SK-N-SH (cell line): ENCODE measurements around the gene HRH2. TPM values are rescaled to one million over a fixed set of nuclear protein-coding genes. Genes with fewer than 3 reads are reported as not detected.

Experiments
- CTCF ChIA-PET: fragments of 300-600, 350-600 bp; formaldehyde crosslinking; extraction: SDS; loops from one replicate; lab custom pipeline; 2021; lab: Yijun Ruan, JAX
- POLR2A ChIA-PET: fragments of 350-600 bp; sonication (Branson Sonifier 250); formaldehyde crosslinking; extraction: SDS; loops from one replicate; lab custom pipeline; 2020; ENCODE audit warnings: antibody characterized with exemption, inconsistent platforms; lab: Yijun Ruan, JAX
- DNase-seq: peaks from one replicate; pipeline ENCODE4 v3.0.0; 2012
- H2AFZ ChIP-seq: fragments of 200-600 bp; sonication (generic); 2 replicates; pipeline ENCODE4 v1.8.1; 2016; ENCODE audit warnings: antibody characterized with exemption, mild to moderate bottlenecking, low read depth
- H3F3A ChIP-seq: fragments of 200-600 bp; sonication (generic); replicated peaks from 2 replicates; pipeline ENCODE3; 2016; ENCODE audit warnings: antibody characterized with exemption, mild to moderate bottlenecking; ENCODE audit not compliant: insufficient read depth
- H3K27ac ChIP-seq, 2 experiments: fragments of 200-500 bp in 1 of 2; fragments of 200-600 bp in 1 of 2; sonication (Bioruptor generic) in 1 of 2; sonication (generic), shearing (Covaris generic) in 1 of 2; 2 replicates each; pipeline versions ENCODE4 v1.5.1 to v1.6.1; 2014 to 2016; ENCODE audit warnings: low read depth in 2 of 2, inconsistent platforms in 1 of 2, low read length in 1 of 2, mild to moderate bottlenecking in 1 of 2, mixed read lengths in 1 of 2
- H3K27me3 ChIP-seq: fragments of 200-600 bp; sonication (generic), shearing (Covaris generic); 2 replicates; pipeline ENCODE4 v1.6.1; 2016; ENCODE audit warnings: mixed run types; ENCODE audit not compliant: insufficient read depth
- H3K36me3 ChIP-seq, 2 experiments: fragments of 200-500 bp in 1 of 2; fragments of 200-600 bp in 1 of 2; sonication (Bioruptor generic) in 1 of 2; sonication (generic) in 1 of 2; replicated peaks in 1 of 2; 2 replicates each; pipeline versions ENCODE3 to v1.5.1; 2014 to 2016; ENCODE audit warnings: low read length in 1 of 2, mild to moderate bottlenecking in 1 of 2; ENCODE audit not compliant: insufficient read depth in 2 of 2, control insufficient read depth in 1 of 2
- H3K4me1 ChIP-seq, 2 experiments: fragments of 200-500 bp in 1 of 2; fragments of 200-600 bp in 1 of 2; sonication (Bioruptor generic) in 1 of 2; sonication (generic), shearing (Covaris generic) in 1 of 2; 2 replicates each; pipeline versions ENCODE4 v1.5.1 to v1.6.1; 2014 to 2016; ENCODE audit warnings: low read depth in 1 of 2, low read length in 1 of 2, mixed run types in 1 of 2; ENCODE audit not compliant: insufficient read depth in 2 of 2, control insufficient read depth in 1 of 2
- H3K4me2 ChIP-seq: fragments of 200-600 bp; sonication (generic), shearing (Covaris generic); 2 replicates; pipeline ENCODE4 v1.6.1; 2017; ENCODE audit warnings: mixed run types
- H3K4me3 ChIP-seq, 2 experiments: fragments of 200-500 bp in 1 of 2; fragments of 200-600 bp in 1 of 2; sonication (Bioruptor generic) in 1 of 2; sonication (generic), shearing (Covaris generic) in 1 of 2; 2 replicates each; pipeline versions ENCODE4 v1.5.1 to v1.8.1; 2014 to 2016; ENCODE audit warnings: low read depth in 2 of 2, inconsistent platforms in 1 of 2, low read length in 1 of 2, mild to moderate bottlenecking in 1 of 2, mixed read lengths in 1 of 2, moderate library complexity in 1 of 2
- H3K79me2 ChIP-seq: fragments of 200-600 bp; sonication (generic); 2 replicates; pipeline ENCODE4 v1.8.1; 2017; ENCODE audit warnings: mild to moderate bottlenecking; ENCODE audit not compliant: insufficient read depth
- H3K9ac ChIP-seq: fragments of 200-600 bp; sonication (generic); 2 replicates; pipeline ENCODE4 v1.6.1; 2017; ENCODE audit warnings: mixed run types
- H3K9me2 ChIP-seq: fragments of 200-600 bp; sonication (generic); 2 replicates; pipeline ENCODE4 v1.6.1; 2017; ENCODE audit warnings: mixed run types
- H3K9me3 ChIP-seq: fragments of 200-600 bp; sonication (generic); 2 replicates; pipeline ENCODE4 v1.6.1; 2017; ENCODE audit warnings: mixed run types, mild to moderate bottlenecking, moderate library complexity
- H4K20me1 ChIP-seq: fragments of 200-600 bp; sonication (generic); 2 replicates; pipeline ENCODE4 v1.6.1; 2017; ENCODE audit warnings: mild to moderate bottlenecking, mixed run types; ENCODE audit not compliant: insufficient read depth
- ELF1 ChIP-seq: IDR thresholded peaks from 2 replicates; pipeline ENCODE4 v1.4.0; 2012
- EP300 ChIP-seq, 2 experiments: IDR thresholded peaks; 2 replicates each; pipeline versions ENCODE4 v1.4.0 to v1.6.1; 2012; ENCODE audit warnings: borderline replicate concordance in 1 of 2, low read depth in 1 of 2, low read length in 1 of 2
- FOXJ3 ChIP-seq: sonication (generic); formaldehyde crosslinking; IDR thresholded peaks from 2 replicates; pipeline ENCODE4 v1.5.1; 2020; ENCODE audit warnings: mild to moderate bottlenecking, missing genetic modification reagents
- FOXM1 ChIP-seq: IDR thresholded peaks from 2 replicates; pipeline ENCODE4 v1.4.0; 2012; ENCODE audit warnings: low read depth, mild to moderate bottlenecking
- GABPA ChIP-seq: IDR thresholded peaks from 2 replicates; pipeline ENCODE4 v1.4.0; 2012; ENCODE audit warnings: low read depth, mild to moderate bottlenecking
- JUND ChIP-seq: IDR thresholded peaks from 2 replicates; pipeline ENCODE4 v1.4.0; 2012
- MEF2A ChIP-seq: IDR thresholded peaks from 2 replicates; pipeline ENCODE4 v1.4.0; 2012; ENCODE audit warnings: low read depth, borderline replicate concordance
- MXI1 ChIP-seq: IDR thresholded peaks from 2 replicates; pipeline ENCODE4 v1.6.1; 2012; ENCODE audit warnings: mild to moderate bottlenecking, low read depth, low read length, improper control_type of control experiment
- RAD21 ChIP-seq: IDR thresholded peaks from 2 replicates; pipeline ENCODE4 v1.6.1; 2012; ENCODE audit warnings: mild to moderate bottlenecking, low read length
- SMC3 ChIP-seq: IDR thresholded peaks from 2 replicates; pipeline ENCODE4 v1.6.1; 2012; ENCODE audit warnings: low read depth, low read length, improper control_type of control experiment
- TCF12 ChIP-seq: IDR thresholded peaks from 2 replicates; pipeline ENCODE4 v1.4.0; 2012
- TEAD4 ChIP-seq: IDR thresholded peaks from 2 replicates; pipeline ENCODE4 v1.4.0; 2012; ENCODE audit warnings: mild to moderate bottlenecking, borderline replicate concordance; ENCODE audit not compliant: insufficient read depth
- WGBS: methylation state at CpG from one replicate; pipeline ENCODE4 v1.1.6; 2017; ENCODE audit warnings: low lambda C conversion rate; 5-methylcytosine and 5-hydroxymethylcytosine counted together
- polyA plus RNA-seq, 3 experiments: library from polyadenylated mRNA; depleted of rRNA; stranded (reverse); fragments of >200 nt; gene quantifications; 2 replicates each; pipeline ENCODE4 v1.2.3, GENCODE V29; 2012
- TF ChIP-seq, protein P1 (sequence below): IDR thresholded peaks from 2 replicates; pipeline ENCODE4 v1.4.0; 2012; ENCODE audit warnings: low read depth, borderline replicate concordance
- TF ChIP-seq, protein P2 (sequence below): IDR thresholded peaks from 2 replicates; pipeline ENCODE4; 2012
- TF ChIP-seq, protein P3 (sequence below): fragments of 150-350 bp; IDR thresholded peaks from 2 replicates; pipeline ENCODE4 v1.6.1; 2017; ENCODE audit warnings: antibody characterized with exemption, low read length, low read depth, borderline replicate concordance

Gene HRH2
- polyA plus RNA-seq, 1 of the 3 experiments (the other 2 are of a cell fraction) = 0.08 TPM

DNA sequence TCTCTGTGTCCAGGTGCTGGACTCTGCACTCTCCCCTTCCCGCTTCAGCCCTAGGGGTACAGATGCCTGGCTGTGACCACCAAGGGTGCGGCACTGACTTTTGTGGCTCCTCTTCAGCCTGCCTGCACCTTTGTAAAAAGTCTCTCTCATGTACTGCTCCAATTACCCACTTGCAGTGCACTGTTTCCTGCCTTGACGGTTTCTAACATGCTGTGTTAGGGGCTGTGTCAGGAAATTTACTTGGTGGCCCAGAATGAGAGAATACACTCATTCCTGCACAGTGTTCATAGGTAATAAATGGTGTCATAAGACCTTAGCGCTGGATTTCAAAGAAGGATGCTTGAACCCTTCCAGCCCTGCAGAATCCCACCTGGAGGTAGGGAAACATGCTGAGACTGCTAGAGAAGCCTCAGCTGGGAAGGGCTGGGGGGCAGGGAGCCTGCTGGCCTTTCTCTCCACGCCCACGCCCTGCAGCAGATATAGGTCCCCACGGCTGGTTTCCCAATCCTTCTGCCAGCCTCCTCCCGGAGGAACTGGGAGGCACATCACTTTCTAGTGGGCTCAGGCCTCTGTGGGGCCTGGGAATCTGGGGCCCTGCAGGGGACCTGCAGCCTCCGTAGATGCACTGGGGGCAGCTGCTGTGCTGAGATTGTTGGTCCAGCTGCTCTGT lies 17.6 kb upstream of the HRH2 start:
- no peak overlapping the region for H2AFZ ChIP-seq
- no peaks in the 10 kb centered on the region for H3F3A ChIP-seq
- ChIA-PET POLR2A (no interaction called here), CTCF (interaction anchor here (0.6 kb wide), 1 partner anchor 187 kb away, joined by 3 read pairs; no protein-coding TSS in a partner anchor)
- DNase-seq = no peak
- H3K4me3 ChIP-seq = no peak overlapping the region
- H4K20me1 ChIP-seq = no peaks in the 10 kb centered on the region
- H3K4me2 ChIP-seq = no peak overlapping the region
- WGBS = 43% methylated on average over 9 of the region's 9 CpGs
- H3K79me2 ChIP-seq = no peaks in the 10 kb centered on the region
- no peaks in the 10 kb centered on the region for H3K27me3 ChIP-seq
- TF ChIP-seq ELF1 = no peak
- no peak for TF ChIP-seq GABPA
- no peak for TF ChIP-seq FOXJ3 (CRISPR knock-in tag)
- TF ChIP-seq, protein P1, sequence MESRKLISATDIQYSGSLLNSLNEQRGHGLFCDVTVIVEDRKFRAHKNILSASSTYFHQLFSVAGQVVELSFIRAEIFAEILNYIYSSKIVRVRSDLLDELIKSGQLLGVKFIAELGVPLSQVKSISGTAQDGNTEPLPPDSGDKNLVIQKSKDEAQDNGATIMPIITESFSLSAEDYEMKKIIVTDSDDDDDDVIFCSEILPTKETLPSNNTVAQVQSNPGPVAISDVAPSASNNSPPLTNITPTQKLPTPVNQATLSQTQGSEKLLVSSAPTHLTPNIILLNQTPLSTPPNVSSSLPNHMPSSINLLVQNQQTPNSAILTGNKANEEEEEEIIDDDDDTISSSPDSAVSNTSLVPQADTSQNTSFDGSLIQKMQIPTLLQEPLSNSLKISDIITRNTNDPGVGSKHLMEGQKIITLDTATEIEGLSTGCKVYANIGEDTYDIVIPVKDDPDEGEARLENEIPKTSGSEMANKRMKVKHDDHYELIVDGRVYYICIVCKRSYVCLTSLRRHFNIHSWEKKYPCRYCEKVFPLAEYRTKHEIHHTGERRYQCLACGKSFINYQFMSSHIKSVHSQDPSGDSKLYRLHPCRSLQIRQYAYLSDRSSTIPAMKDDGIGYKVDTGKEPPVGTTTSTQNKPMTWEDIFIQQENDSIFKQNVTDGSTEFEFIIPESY = no peak
- TF ChIP-seq TEAD4 = no peak
- no peak for TF ChIP-seq SMC3
- no peak for TF ChIP-seq EP300 (IDR thresholded peaks at IDR 0.05; ENCODE audit: borderline replicate concordance in 1 of 2, low read depth in 1 of 2, low read length in 1 of 2)
- no peak for TF ChIP-seq MXI1
- TF ChIP-seq, protein P2, sequence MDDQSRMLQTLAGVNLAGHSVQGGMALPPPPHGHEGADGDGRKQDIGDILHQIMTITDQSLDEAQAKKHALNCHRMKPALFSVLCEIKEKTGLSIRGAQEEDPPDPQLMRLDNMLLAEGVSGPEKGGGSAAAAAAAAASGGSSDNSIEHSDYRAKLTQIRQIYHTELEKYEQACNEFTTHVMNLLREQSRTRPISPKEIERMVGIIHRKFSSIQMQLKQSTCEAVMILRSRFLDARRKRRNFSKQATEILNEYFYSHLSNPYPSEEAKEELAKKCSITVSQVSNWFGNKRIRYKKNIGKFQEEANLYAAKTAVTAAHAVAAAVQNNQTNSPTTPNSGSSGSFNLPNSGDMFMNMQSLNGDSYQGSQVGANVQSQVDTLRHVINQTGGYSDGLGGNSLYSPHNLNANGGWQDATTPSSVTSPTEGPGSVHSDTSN = no peak
- TF ChIP-seq RAD21 = no peak
- TF ChIP-seq JUND = no peak
- TF ChIP-seq, protein P3, sequence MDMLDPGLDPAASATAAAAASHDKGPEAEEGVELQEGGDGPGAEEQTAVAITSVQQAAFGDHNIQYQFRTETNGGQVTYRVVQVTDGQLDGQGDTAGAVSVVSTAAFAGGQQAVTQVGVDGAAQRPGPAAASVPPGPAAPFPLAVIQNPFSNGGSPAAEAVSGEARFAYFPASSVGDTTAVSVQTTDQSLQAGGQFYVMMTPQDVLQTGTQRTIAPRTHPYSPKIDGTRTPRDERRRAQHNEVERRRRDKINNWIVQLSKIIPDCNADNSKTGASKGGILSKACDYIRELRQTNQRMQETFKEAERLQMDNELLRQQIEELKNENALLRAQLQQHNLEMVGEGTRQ = no peak
- no peak for TF ChIP-seq TCF12
- TF ChIP-seq FOXM1 = no peak
- TF ChIP-seq MEF2A = no peak
- H3K36me3 ChIP-seq = no peaks in the 10 kb centered on the region
- no peaks in the 10 kb centered on the region for H3K9me2 ChIP-seq
- H3K9ac ChIP-seq = no peak overlapping the region
- H3K9me3 ChIP-seq = no peaks in the 10 kb centered on the region
- H3K27ac ChIP-seq = no peak overlapping the region
- no peaks in the 10 kb centered on the region; a peak in 1 of 4 replicates for H3K4me1 ChIP-seq
